Stimulated activated CD8-positive, alpha-beta memory T cell treated with anti-CD3 and anti-CD28 coated beads, Interleukin-15, amount 100 ng/mL, for 48 hours (primary cell): ENCODE data around the gene SPATC1L.
"Not testable (repeated sequence)": the region's sequence is repeated elsewhere in the genome, so short reads cannot be mapped to it uniquely, and the experiment has no call there.

ENCODE experiments used
- DNase-seq, 2 donors: peaks; one replicate each; pipeline ENCODE4 v3.0.0-alpha.2; 2020; ENCODE audit warnings: low read depth in 2 of 2

SPATC1L gene

DNA sequence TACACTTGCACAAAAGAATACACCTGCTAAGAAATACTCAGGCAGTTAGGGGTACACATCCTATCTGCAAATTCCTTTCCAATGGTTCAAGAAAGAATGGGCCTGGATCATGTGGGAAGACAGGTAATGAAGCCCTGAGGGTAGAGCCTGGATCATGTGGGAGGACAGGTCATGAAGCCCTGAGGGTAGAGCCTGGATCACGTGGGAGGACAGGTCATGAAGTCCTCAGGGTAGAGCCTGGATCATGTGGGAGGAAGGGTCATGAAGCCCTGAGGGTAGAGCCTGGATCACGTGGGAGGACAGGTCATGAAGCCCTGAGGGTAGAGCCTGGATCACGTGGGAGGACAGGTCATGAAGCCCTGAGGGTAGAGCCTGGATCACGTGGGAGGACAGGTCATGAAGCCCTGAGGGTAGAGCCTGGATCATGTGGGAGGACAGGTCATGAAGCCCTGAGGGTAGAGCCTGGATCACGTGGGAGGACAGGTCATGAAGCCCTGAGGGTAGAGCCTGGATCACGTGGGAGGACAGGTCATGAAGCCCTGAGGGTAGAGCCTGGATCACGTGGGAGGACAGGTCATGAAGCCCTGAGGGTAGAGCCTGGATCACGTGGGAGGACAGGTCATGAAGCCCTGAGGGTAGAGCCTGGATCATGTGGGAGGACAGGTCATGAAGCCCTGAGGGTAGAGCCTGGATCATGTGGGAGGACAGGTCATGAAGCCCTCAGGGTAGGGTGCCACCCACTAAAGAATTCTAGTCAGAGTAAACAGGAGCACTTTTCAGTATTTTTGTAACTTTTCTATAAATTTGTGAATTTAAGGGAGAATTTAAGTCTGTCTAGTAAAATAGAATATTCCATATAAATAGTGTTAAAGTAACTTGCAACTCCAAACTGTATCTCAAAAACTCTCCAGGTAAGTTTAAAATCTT lies 16.9 kb upstream of the SPATC1L start:
- DNase-seq, result not testable (repeated sequence)

- no peak for DNase-seq
These were observed 15.4 kb upstream of the SPATC1L start for GRCh38 chr21:46199436-46200373.

- DNase-seq, result no peak
These were observed 12.5 kb upstream of the SPATC1L start for GRCh38 chr21:46196733-46197132.

GRCh38 chr21:46195595-46196195 lies 11.4 kb upstream of the SPATC1L start:
- DNase-seq, result no peak

DNA sequence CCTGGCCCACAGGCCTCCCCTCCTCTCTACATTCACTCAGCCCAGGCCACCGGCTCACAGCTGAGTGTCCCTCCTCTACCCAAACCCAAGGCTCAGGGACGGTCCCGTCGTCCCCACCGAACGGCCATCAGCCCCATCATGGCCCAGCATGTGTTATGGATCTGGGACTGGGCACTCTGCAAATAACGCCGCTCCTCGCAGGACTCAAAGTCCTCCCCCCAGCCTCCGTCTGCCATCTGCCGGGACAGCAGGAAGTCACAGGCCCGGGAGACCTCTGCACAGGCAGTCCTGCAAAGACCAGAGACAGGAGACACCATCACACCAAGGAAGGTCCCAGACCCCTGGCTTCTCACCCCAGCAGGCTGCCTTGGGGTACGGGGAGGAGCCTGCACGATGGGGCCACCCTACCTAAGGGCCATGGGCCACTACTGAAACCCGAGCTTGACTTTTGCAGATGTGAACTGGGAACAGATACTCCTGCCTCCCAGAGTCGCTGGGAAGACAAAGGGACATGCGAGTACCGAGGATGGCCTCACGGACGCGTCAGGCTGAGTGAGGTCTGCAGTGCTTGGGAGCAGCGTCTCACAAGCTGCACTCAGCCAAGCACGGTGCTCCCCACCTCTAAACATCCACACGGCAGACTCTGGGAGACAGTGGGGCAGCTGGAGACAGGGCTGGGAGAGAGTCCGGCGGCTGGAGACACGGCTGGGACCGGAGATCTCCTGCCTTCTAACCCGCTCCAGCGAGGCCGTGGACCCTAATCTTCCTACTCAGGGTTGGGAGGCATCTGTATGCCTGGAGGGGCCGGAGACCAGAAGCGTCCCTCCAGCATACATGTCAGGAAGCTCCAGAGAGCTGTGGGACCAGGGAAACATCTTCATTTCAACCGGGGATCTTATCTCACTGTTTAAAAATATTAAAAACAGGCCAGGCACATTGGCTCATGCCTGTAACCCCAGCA lies 10.4 kb upstream of the SPATC1L start:
- DNase-seq, result no peak

- DNase-seq, result no peak
These were observed 9.6 kb upstream of the SPATC1L start for GRCh38 chr21:46193829-46194373.

- no peak for DNase-seq
These were observed 7.7 kb upstream of the SPATC1L start for GRCh38 chr21:46191686-46192575.

DNA sequence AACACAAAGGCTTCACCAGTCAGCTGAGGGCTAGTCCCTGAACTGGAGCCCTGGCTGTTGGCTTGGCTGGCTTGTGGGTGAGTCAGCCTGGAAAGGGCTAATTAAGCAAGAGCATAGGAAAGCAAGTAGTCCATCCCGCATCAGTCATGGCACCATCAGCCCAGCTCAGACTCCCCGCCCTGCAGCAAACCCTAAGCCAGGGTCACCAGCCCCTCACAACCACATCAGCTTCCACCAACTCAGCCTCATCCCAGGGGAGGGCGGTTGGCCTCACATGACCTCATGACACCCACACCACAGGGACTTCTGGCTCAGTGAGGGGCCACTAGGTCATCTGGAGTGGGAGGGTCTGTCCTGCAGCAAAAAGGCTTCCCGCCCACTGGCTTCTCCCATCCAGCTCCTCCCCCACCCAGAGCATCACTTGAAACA lies 7.0 kb upstream of the SPATC1L start:
- no peak for DNase-seq

- DNase-seq, result no peak
These were observed 6.4 kb upstream of the SPATC1L start for GRCh38 chr21:46190491-46191131.

GRCh38 chr21:46189959-46190490 lies 5.8 kb upstream of the SPATC1L start:
- DNase-seq, result no peak

DNA sequence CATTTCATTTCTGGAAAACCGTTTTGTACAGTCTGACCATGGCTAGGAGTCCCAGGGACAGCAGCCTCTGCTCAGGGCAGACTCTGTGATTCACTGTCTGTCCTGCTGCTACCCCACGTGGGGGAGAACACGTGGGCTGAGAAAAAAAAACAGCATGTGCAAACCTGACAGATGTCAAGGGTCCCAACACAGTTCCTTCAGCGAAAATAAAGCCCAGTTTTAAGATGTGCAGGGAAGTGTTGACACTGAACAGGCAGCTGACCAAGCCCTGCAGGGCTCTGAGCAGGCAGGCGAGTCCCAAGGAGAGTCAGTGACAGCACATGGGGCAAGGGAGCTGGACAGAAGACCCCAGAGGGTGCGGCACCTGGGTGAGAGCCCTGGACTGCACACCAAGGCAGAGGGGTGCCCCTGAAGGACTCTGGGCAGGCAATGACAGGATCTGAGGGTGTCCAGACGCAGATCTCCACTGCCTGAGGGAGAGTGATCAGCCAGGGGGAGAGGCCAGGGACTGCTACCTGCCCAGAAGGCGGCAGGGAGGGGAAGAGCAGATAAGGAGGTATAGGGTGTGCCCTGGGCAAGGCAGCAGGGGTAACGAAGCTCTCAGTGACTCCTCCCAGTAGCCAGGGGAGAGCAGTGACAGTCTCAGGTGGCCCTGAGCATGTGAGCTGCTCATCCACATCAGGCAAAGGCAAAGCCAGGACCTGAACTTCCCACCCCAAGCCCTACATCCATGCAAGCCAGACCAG lies 5.1 kb upstream of the SPATC1L start:
- DNase-seq, result no peak

- DNase-seq, result no peak
These were observed 4.3 kb upstream of the SPATC1L start for GRCh38 chr21:46188226-46189212.

DNA sequence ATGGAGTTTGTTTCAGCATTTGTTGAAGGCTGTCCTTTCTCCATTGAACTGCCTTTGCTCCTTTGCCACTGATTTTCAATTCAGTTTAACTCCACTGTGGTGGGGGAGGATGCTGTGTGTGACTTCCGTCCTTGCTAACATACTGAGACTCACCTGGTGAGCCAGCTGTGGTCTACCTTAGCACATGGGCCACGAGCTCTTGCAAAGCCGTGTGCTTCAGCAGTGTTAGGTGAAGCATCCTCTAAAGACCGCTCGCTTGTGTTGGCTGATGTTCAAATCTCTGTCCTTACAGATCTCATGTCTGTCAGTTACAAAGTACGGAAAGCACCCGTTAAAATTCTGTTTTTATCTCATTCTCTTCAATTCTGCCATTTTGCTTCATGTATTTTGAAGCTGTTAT lies 3.6 kb upstream of the SPATC1L start:
- no peak for DNase-seq

GRCh38 chr21:46187261-46187660 lies 3.0 kb upstream of the SPATC1L start:
- DNase-seq, result no peak

DNA sequence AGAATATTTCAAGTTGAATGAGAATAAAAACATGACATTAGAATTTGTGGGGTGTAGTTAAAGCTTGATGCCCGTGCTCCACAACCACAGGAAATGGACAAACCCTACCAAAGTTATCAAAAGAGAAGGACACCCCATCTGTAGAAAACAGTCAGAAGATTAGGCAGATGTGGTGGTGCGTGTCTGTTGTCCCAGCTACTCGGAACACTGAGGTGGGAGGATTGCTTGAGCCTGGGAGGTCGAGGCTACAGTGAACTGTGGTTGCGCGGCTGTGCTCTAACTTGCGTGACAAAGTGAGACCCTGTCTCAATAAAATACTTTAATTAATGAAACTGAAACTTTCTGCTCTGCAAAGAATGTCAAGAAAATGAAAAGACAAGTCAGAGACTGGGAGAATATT lies 1.5 kb upstream of the SPATC1L start:
- DNase-seq, result no peak

GRCh38 chr21:46184625-46185555 lies 631 bp upstream of the SPATC1L start:
- DNase-seq, result peak; percentile 51 to 75
